Uterus (tissue), 4 donors: ENCODE results near the gene SPECC1. TPM values are rescaled to one million over a fixed set of nuclear protein-coding genes. Genes with fewer than 3 reads are reported as not detected.

Source experiments
- DNase-seq, 2 donors: peaks; one replicate each; pipeline ENCODE4 v3.0.0-alpha.2; 2019 to 2020
- H3K27ac ChIP-seq, 2 donors: fragments of 200-600 bp; sonication (generic); 1 replicate in 1 of 2; 2 replicates in 1 of 2; pipeline ENCODE4 v1.5.1; 2016 to 2018
- H3K27me3 ChIP-seq, 2 donors: fragments of 200-600 bp; sonication (generic); one replicate each; pipeline ENCODE4 v1.5.1; 2018 to 2019; ENCODE audit warnings: control low read depth in 1 of 2
- H3K36me3 ChIP-seq, 2 donors: fragments of 200-600 bp; sonication (generic); one replicate each; pipeline ENCODE4 v1.5.1; 2019; ENCODE audit warnings: control low read depth in 1 of 2
- H3K4me1 ChIP-seq, 2 donors: fragments of 200-600 bp; sonication (generic); one replicate each; pipeline ENCODE4 v1.5.1; 2018 to 2019; ENCODE audit warnings: control low read depth in 1 of 2
- H3K4me3 ChIP-seq, 2 donors: fragments of 200-600 bp; sonication (generic); 1 replicate in 1 of 2; 2 replicates in 1 of 2; pipeline ENCODE4 v1.5.1; 2018 to 2019; ENCODE audit warnings: mild to moderate bottlenecking in 1 of 2
- H3K9me3 ChIP-seq, 2 donors: fragments of 200-600 bp; sonication (generic); one replicate each; pipeline ENCODE4 v1.5.1; 2019; ENCODE audit warnings: control low read depth in 1 of 2
- CTCF ChIP-seq, 4 experiments: fragments of 200-600 bp in 2 of 4; fragments of 450-650 bp in 2 of 4; sonication (generic) in 2 of 4; IDR thresholded peaks; one replicate each; pipeline ENCODE4 v1.5.1; 2016 to 2019; ENCODE audit warnings: antibody characterized with exemption in 4 of 4, mild to moderate bottlenecking in 2 of 4, moderate library complexity in 1 of 4
- POLR2A ChIP-seq, 2 donors: fragments of 450-650 bp; IDR thresholded peaks; one replicate each; pipeline ENCODE4 v1.6.1; 2016; ENCODE audit warnings: antibody characterized with exemption in 2 of 2, mild to moderate bottlenecking in 1 of 2, moderate library complexity in 1 of 2
- intact Hi-C: fragments of 100-400 bp; cut with DNase I; formaldehyde crosslinking; loops from one replicate; pipeline ENCODE4 v1.15.1; 2023; ENCODE audit warnings: low total_unique reads
- total RNA-seq, 4 donors: library from RNA; depleted of rRNA in 3 of 4; stranded (reverse); fragments of >200 nt in 3 of 4; gene quantifications; one replicate each; pipeline versions ENCODE4 v1.1.0 to v1.2.4, GENCODE V29; 2014 to 2023
- donor health status: DM: yes; HTN: yes; CAD: no.

Gene SPECC1
- total RNA-seq, 4 donors from 2014 or later = 22.6 to 63.0 (median 44.0) TPM

DNA sequence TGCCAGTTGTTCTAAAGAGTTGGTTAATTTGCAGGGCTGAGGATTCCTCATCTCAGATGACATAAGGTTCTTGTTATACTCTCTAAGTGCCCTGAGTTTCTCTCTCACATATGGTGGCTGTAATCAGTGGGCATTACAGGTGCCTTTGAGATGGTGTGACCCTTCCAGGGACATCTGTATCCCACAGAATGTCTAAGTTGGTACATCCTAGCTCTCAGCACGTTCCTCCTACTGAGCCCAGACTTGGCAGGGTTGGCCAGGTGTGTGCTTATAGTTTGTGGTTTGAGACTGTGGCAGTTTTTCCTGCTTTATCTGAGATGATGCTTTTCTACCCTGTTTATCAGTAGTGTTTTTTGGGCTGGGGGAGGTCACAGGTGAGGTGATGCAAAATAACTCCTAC lies 36.3 kb downstream of the SPECC1 start:
- Histone ChIP-seq H3K27ac (no peak overlapping the region), H3K4me3 (no peak overlapping the region), H3K36me3 (no peaks in the 10 kb centered on the region), H3K27me3 (no peaks in the 10 kb centered on the region), H3K4me1 (no peaks in the 10 kb centered on the region), H3K9me3 (no peaks in the 10 kb centered on the region)
- TF ChIP-seq CTCF (IDR thresholded peaks at IDR 0.05) (no peak), POLR2A (IDR thresholded peaks at IDR 0.05) (no peak)
- no peak for DNase-seq
- intact Hi-C loops = no loop called here

- no peaks in the 10 kb centered on the region for H3K27me3 ChIP-seq
- no peaks in the 10 kb centered on the region for H3K36me3 ChIP-seq
- intact Hi-C loops = no loop called here
- H3K9me3 ChIP-seq = no peaks in the 10 kb centered on the region
- TF ChIP-seq CTCF (IDR thresholded peaks at IDR 0.05) (no peak), POLR2A (IDR thresholded peaks at IDR 0.05) (no peak)
- no peak overlapping the region for H3K4me3 ChIP-seq
- no peaks in the 10 kb centered on the region for H3K4me1 ChIP-seq
- H3K27ac ChIP-seq = no peak overlapping the region
- DNase-seq = no peak
These were observed 37.5 kb downstream of the SPECC1 start for GRCh38 chr17:20046629-20047028.

- no peaks in the 10 kb centered on the region for H3K9me3 ChIP-seq
- H3K36me3 ChIP-seq = no peaks in the 10 kb centered on the region
- no peak for TF ChIP-seq POLR2A (IDR thresholded peaks at IDR 0.05)
- TF ChIP-seq CTCF (IDR thresholded peaks at IDR 0.05) = no peak
- H3K4me3 ChIP-seq = no peak overlapping the region
- no peak for DNase-seq
- no peaks in the 10 kb centered on the region for H3K4me1 ChIP-seq
- H3K27ac ChIP-seq = no peak overlapping the region
- intact Hi-C loops = no loop called here
- no peaks in the 10 kb centered on the region for H3K27me3 ChIP-seq
These were observed 42.5 kb downstream of the SPECC1 start for GRCh38 chr17:20051624-20052023.

DNA sequence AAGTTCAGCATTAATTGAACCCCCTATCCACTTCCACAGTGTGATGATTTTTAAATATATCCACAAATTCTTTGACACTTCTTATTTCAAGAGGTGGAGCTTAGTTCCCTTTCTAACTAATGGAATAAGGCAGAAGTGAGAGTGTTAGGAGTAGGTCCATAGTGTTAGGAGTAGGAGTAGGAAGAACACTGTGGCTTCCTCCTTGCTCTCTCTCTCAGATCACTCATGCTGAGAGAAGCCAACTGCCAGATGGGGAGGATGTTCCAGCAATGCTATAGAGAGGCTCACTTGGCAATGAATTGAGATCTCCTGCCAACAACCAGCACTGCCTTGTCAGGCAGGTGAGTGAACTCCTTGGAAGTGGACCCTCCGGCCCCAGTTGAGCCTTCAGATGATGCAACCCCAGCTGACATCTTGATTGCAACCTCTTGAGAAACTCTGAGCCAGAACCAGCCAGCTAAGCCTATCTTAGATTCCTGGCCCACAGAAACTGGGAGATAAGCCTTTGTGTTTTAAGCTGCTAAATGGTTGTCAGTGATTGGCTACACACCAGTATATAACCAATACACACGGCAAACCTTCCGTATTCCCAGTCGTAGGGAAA lies 44.3 kb downstream of the SPECC1 start:
- DNase-seq = no peak
- Histone ChIP-seq H3K4me3 (no peak overlapping the region), H3K27ac (no peak overlapping the region), H3K36me3 (no peaks in the 10 kb centered on the region), H3K4me1 (no peaks in the 10 kb centered on the region), H3K27me3 (no peaks in the 10 kb centered on the region), H3K9me3 (no peaks in the 10 kb centered on the region)
- TF ChIP-seq CTCF (IDR thresholded peaks at IDR 0.05) (no peak), POLR2A (IDR thresholded peaks at IDR 0.05) (no peak)
- intact Hi-C loops = no loop called here

GRCh38 chr17:20059728-20060188 lies 50.6 kb downstream of the SPECC1 start:
- intact Hi-C loops = no loop called here
- H3K27ac ChIP-seq = no peak overlapping the region
- peaks cover 5 to 6% of the 10 kb centered on the region in 2 donors for H3K4me1 ChIP-seq
- no peak for DNase-seq
- H3K4me3 ChIP-seq = no peak overlapping the region
- no peaks in the 10 kb centered on the region for H3K27me3 ChIP-seq
- no peaks in the 10 kb centered on the region for H3K36me3 ChIP-seq
- no peaks in the 10 kb centered on the region for H3K9me3 ChIP-seq
- TF ChIP-seq CTCF (IDR thresholded peaks at IDR 0.05) (no peak), POLR2A (IDR thresholded peaks at IDR 0.05) (no peak)
